ENCODE data around the gene KANSL1L. TPM values are rescaled to one million over a fixed set of nuclear protein-coding genes. Genes with fewer than 3 reads are reported as not detected.

Gene KANSL1L
- total and polyA plus RNA-seq, 2 experiments from 2014 or later: 2.6 to 13.2 TPM

DNA sequence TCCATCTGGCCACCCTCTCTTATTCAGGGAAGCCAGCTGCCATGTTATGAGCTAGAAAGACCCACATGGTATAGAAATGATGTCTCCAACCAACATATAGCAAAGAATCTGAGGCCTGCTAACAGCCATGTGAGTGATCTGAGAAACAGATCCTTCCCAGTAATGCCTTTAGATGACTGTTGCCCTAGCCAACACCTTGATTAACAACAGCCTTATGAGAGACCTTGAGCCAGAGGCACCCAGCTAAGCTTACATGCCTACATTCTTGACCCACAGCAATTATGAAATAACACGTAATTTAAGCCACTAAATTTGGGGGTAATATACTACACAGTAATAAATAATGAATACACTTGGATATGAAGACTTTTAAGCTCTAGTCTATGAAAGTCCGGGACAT is 13.0 kb downstream of the KANSL1L start:
- H3K9me3 ChIP-seq (ENCODE audit: low read depth): no peaks in the 10 kb centered on the region
- H3K36me3 ChIP-seq (ENCODE audit: low read depth): 0 out of 2 replicates have a peak, but pooled peaks cover 7% of the 10 kb centered on the region
- no peaks in the 10 kb centered on the region for H3F3A ChIP-seq (ENCODE audit: insufficient read depth)
- no peaks in the 10 kb centered on the region for H4K20me1 ChIP-seq (ENCODE audit: insufficient read depth)
- no peaks in the 10 kb centered on the region for H3K4me1 ChIP-seq (ENCODE audit: insufficient read depth)
- H3K4me2 ChIP-seq (ENCODE audit: unreplicated experiment): no peak overlapping the region
- no peaks in the 10 kb centered on the region for H3K9me2 ChIP-seq (ENCODE audit: insufficient read depth)
- TF ChIP-seq EZH2 (IDR thresholded peaks at IDR 0.05; ENCODE audit: insufficient read depth, poor library complexity, severe bottlenecking) (no peak), EZH2phosphoT487 (IDR thresholded peaks at IDR 0.05; ENCODE audit: insufficient read depth, low read depth) (no peak)
- no peak overlapping the region for H2AFZ ChIP-seq
- H3K9ac ChIP-seq: no peak overlapping the region
- peaks cover 11% of the 10 kb centered on the region for H3K79me2 ChIP-seq (ENCODE audit: insufficient read depth)
- no peak overlapping the region for H3K27ac ChIP-seq
- in situ Hi-C loops (cut with MboI): no loop called here
- no peak for DNase-seq
- H3K4me3 ChIP-seq: no peak overlapping the region
- WGBS, 2 experiments (ENCODE audit: low coverage in 1 of 2, low lambda C conversion rate in 2 of 2, missing lambda C conversion rate in 2 of 2): 88 to 91% methylated on average over 2 of the region's 2 CpGs
- no peaks in the 10 kb centered on the region for H3K27me3 ChIP-seq (replicated peaks; ENCODE audit: insufficient read depth)

DNA sequence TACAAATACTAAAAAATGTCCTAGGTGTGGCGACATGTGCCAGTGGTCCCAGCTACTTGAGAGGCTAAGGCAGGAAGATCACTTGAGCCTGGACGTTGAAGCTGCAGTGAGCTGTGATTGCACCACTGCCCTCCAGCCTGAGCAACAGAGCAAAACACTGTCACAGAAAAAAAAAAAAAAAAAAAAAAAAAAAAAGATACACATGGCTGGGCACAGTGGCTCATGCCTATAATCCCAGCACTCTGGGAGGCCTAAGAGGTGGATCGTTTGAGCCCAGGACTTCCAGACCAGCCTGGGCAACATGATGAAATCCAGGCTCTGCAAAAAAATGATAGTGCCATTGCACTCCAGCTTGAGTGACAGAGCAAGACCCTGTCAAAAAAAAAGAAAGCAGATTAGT is 13.7 kb downstream of the KANSL1L start:
- Histone ChIP-seq H3K9ac (no peak overlapping the region), H3K27ac (no peak overlapping the region), H3K27me3 (replicated peaks; ENCODE audit: insufficient read depth) (no peaks in the 10 kb centered on the region), H2AFZ (no peak overlapping the region), H3K4me2 (ENCODE audit: unreplicated experiment) (no peak overlapping the region), H3K9me2 (ENCODE audit: insufficient read depth) (no peaks in the 10 kb centered on the region), H3K36me3 (ENCODE audit: low read depth) (0 out of 2 replicates have a peak, but pooled peaks cover 7% of the 10 kb centered on the region), H4K20me1 (ENCODE audit: insufficient read depth) (no peaks in the 10 kb centered on the region), H3K9me3 (ENCODE audit: low read depth) (no peaks in the 10 kb centered on the region), H3K4me3 (no peak overlapping the region), H3F3A (ENCODE audit: insufficient read depth) (no peaks in the 10 kb centered on the region), H3K4me1 (ENCODE audit: insufficient read depth) (no peaks in the 10 kb centered on the region), H3K79me2 (ENCODE audit: insufficient read depth) (peaks cover 4% of the 10 kb centered on the region; the same call in 1 of the 2 replicates)
- no peak for DNase-seq
- in situ Hi-C loops (cut with MboI): no loop called here
- TF ChIP-seq EZH2 (IDR thresholded peaks at IDR 0.05; ENCODE audit: insufficient read depth, poor library complexity, severe bottlenecking) (no peak), EZH2phosphoT487 (IDR thresholded peaks at IDR 0.05; ENCODE audit: insufficient read depth, low read depth) (no peak)
- 78 to 89% methylated on average over 3 of the region's 3 CpGs for WGBS, 2 experiments (ENCODE audit: low coverage in 1 of 2, low lambda C conversion rate in 2 of 2, missing lambda C conversion rate in 2 of 2)

DNA sequence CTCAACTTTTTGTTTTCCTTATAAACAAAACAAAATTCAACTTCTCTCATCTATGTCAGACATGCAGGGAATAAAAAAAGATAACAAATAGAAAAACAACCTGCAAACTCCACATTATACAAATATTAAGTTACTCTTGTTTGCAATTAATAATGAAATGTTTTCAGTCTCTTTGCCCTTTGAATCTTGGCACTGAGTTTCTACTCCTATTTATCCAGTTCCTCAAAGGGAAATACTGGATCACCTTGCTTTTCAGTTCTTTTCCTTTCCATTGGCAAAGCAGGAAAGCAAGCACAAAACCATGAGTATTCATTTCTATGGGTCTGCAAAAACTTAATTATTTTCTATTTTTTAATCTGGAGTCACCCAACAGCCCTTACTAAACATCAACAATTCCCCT is 23.6 kb downstream of the KANSL1L start:
- Histone ChIP-seq H3K9me2 (ENCODE audit: insufficient read depth) (0 out of 2 replicates have a peak, but pooled peaks cover 3% of the 10 kb centered on the region), H3K4me1 (ENCODE audit: insufficient read depth) (no peaks in the 10 kb centered on the region), H4K20me1 (ENCODE audit: insufficient read depth) (no peaks in the 10 kb centered on the region), H3K36me3 (ENCODE audit: low read depth) (0 out of 2 replicates have a peak, but pooled peaks cover 8% of the 10 kb centered on the region), H3K27ac (no peak overlapping the region), H3K79me2 (ENCODE audit: insufficient read depth) (no peaks in the 10 kb centered on the region), H3K9ac (no peak overlapping the region), H2AFZ (no peak overlapping the region), H3K27me3 (replicated peaks; ENCODE audit: insufficient read depth) (no peaks in the 10 kb centered on the region), H3F3A (ENCODE audit: insufficient read depth) (no peaks in the 10 kb centered on the region), H3K9me3 (ENCODE audit: low read depth) (no peaks in the 10 kb centered on the region), H3K4me2 (ENCODE audit: unreplicated experiment) (no peak overlapping the region), H3K4me3 (no peak overlapping the region)
- DNase-seq: no peak
- no peak for TF ChIP-seq EZH2phosphoT487 (IDR thresholded peaks at IDR 0.05; ENCODE audit: insufficient read depth, low read depth)
- TF ChIP-seq EZH2 (IDR thresholded peaks at IDR 0.05; ENCODE audit: insufficient read depth, poor library complexity, severe bottlenecking): no peak
- in situ Hi-C loops (cut with MboI): no loop called here

DNA sequence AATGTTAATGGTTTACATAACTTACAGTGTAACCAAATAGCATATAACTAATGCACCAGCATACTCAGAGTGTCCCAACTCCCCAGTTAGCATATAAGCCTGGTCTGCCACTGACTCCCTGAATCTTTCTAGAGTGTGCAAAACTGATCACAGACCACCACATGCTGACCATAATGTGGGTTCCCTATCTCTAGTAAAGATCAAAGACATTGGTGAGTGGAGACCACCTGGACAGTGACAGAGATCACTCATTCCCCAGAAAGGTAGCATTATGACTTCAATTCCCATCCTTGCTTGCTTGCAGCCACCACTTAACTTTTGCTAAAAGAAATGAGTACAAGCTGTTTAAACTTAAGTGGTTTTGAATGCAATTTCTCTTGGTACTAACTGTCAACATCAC is 39.0 kb downstream of the KANSL1L start:
- no peak overlapping the region for H3K4me3 ChIP-seq
- H3K27me3 ChIP-seq (replicated peaks; ENCODE audit: insufficient read depth): no peaks in the 10 kb centered on the region
- H3F3A ChIP-seq (ENCODE audit: insufficient read depth): no peaks in the 10 kb centered on the region
- no peaks in the 10 kb centered on the region for H3K79me2 ChIP-seq (ENCODE audit: insufficient read depth)
- peaks cover 3% of the 10 kb centered on the region; the same call in 1 of the 2 replicates for H3K4me1 ChIP-seq (ENCODE audit: insufficient read depth)
- H3K36me3 ChIP-seq (ENCODE audit: low read depth): no peaks in the 10 kb centered on the region
- H3K9me2 ChIP-seq (ENCODE audit: insufficient read depth): no peaks in the 10 kb centered on the region
- no peaks in the 10 kb centered on the region for H3K9me3 ChIP-seq (ENCODE audit: low read depth)
- H2AFZ ChIP-seq: no peak overlapping the region
- TF ChIP-seq EZH2phosphoT487 (IDR thresholded peaks at IDR 0.05; ENCODE audit: insufficient read depth, low read depth) (no peak), EZH2 (IDR thresholded peaks at IDR 0.05; ENCODE audit: insufficient read depth, poor library complexity, severe bottlenecking) (no peak)
- no peak overlapping the region for H3K4me2 ChIP-seq (ENCODE audit: unreplicated experiment)
- H3K9ac ChIP-seq: no peak overlapping the region
- in situ Hi-C loops (cut with MboI): no loop called here
- no peak overlapping the region for H3K27ac ChIP-seq
- no peak for DNase-seq
- no peaks in the 10 kb centered on the region for H4K20me1 ChIP-seq (ENCODE audit: insufficient read depth)

DNA sequence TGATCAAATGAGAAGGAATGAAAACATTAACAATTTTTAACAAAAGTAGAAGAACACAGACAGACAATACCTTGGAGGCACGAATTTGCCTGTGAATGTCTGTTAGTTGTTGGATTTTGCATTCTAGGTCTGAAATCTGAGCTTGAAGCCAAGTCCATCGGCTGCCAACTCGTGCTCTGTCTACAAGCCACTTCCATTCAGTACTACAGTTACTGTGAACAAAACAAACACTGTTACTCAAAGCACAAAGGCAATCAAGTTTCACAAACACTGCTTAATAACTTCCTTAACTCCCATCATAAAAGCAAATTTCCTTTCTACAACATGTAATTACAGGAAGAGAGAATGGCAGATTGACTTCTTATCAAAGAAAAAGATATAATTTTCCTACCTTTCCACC is 42.2 kb downstream of the KANSL1L start:
- H3K4me1 ChIP-seq (ENCODE audit: insufficient read depth): no peaks in the 10 kb centered on the region
- H3K9me3 ChIP-seq (ENCODE audit: low read depth): no peaks in the 10 kb centered on the region
- no peaks in the 10 kb centered on the region for H3F3A ChIP-seq (ENCODE audit: insufficient read depth)
- TF ChIP-seq EZH2phosphoT487 (IDR thresholded peaks at IDR 0.05; ENCODE audit: insufficient read depth, low read depth): no peak
- no peak for TF ChIP-seq EZH2 (IDR thresholded peaks at IDR 0.05; ENCODE audit: insufficient read depth, poor library complexity, severe bottlenecking)
- no peaks in the 10 kb centered on the region for H3K27me3 ChIP-seq (replicated peaks; ENCODE audit: insufficient read depth)
- no peak overlapping the region for H3K27ac ChIP-seq
- no peak overlapping the region for H3K4me2 ChIP-seq (ENCODE audit: unreplicated experiment)
- no peak overlapping the region for H3K4me3 ChIP-seq
- no peaks in the 10 kb centered on the region for H4K20me1 ChIP-seq (ENCODE audit: insufficient read depth)
- no peaks in the 10 kb centered on the region for H3K36me3 ChIP-seq (ENCODE audit: low read depth)
- no peaks in the 10 kb centered on the region for H3K79me2 ChIP-seq (ENCODE audit: insufficient read depth)
- no peak overlapping the region for H3K9ac ChIP-seq
- H2AFZ ChIP-seq: no peak overlapping the region
- no peaks in the 10 kb centered on the region for H3K9me2 ChIP-seq (ENCODE audit: insufficient read depth)
- 67 to 75% methylated on average over 3 of the region's 3 CpGs for WGBS, 2 experiments (ENCODE audit: low coverage in 1 of 2, low lambda C conversion rate in 2 of 2, missing lambda C conversion rate in 2 of 2)
- no peak for DNase-seq
- in situ Hi-C loops (cut with MboI): no loop called here

All from GM23248 (cell line).